ENCODE results near the gene PHKA1.

DNA sequence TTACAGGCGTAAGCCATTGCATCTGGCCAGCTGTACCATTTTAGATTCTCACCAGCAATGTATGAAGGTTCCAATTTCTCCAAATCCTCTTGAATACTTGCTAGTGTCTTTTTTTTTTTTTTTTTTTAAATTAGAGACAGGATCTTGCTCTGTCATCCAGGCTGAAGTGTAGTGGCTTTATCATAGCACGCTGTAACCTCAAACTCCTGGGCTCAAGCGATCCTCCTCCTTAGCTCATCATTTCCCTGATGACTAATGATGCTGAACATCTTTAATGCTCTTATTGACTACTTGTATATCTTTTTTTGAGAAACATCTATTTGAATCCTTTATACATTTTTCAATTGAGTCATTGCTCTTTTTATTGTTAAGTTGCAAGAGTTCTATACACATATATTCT lies 181.7 kb downstream of the PHKA1 start:
- TF ChIP-seq, protein P1, sequence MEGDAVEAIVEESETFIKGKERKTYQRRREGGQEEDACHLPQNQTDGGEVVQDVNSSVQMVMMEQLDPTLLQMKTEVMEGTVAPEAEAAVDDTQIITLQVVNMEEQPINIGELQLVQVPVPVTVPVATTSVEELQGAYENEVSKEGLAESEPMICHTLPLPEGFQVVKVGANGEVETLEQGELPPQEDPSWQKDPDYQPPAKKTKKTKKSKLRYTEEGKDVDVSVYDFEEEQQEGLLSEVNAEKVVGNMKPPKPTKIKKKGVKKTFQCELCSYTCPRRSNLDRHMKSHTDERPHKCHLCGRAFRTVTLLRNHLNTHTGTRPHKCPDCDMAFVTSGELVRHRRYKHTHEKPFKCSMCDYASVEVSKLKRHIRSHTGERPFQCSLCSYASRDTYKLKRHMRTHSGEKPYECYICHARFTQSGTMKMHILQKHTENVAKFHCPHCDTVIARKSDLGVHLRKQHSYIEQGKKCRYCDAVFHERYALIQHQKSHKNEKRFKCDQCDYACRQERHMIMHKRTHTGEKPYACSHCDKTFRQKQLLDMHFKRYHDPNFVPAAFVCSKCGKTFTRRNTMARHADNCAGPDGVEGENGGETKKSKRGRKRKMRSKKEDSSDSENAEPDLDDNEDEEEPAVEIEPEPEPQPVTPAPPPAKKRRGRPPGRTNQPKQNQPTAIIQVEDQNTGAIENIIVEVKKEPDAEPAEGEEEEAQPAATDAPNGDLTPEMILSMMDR (IDR thresholded peaks at IDR 0.05; ENCODE audit: low read depth, low read length, poor library complexity, severe bottlenecking), result no peak
- TF ChIP-seq EZH2phosphoT487 (IDR thresholded peaks at IDR 0.05; ENCODE audit: borderline replicate concordance, low read length), result no peak
